ENCODE measurements around the gene SCAPER. TPM values are rescaled to one million over a fixed set of nuclear protein-coding genes. Genes with fewer than 3 reads are reported as not detected.

Gene SCAPER
- total RNA-seq, 1 experiment from 2014 or later = 15.3 TPM

GRCh38 chr15:76339305-76340197, 565.6 kb downstream of the SCAPER start:
- Histone ChIP-seq H3K4me1 (ENCODE audit: control insufficient read depth, insufficient read depth, low read length) (peaks cover 3% of the 10 kb centered on the region; the same call in 1 of the 2 replicates), H3K9me3 (ENCODE audit: control insufficient read depth, insufficient read depth, low read depth, low read length) (no peaks in the 10 kb centered on the region), H3K4me3 (ENCODE audit: low read depth in 2 of 2, low read length in 2 of 2) (peak overlapping the region; percentile 42 to 52), H3K27ac (ENCODE audit: low read length) (no peak overlapping the region), H3K36me3 (ENCODE audit: control insufficient read depth, insufficient read depth, low read length) (peaks cover 3% of the 10 kb centered on the region; the same call in 1 of the 2 replicates), H3K27me3 (ENCODE audit: control insufficient read depth, insufficient read depth, low read length) (peaks cover 8% of the 10 kb centered on the region)
- ATAC-seq = peak; percentile 29
- no TSS peak for BruUV-seq (replicated peaks)
- TF ChIP-seq TCF7L2 (IDR thresholded peaks at IDR 0.05; ENCODE audit: low read depth, low read length) = no peak
- no peak for TF ChIP-seq CTCF (IDR thresholded peaks at IDR 0.05)
- TF ChIP-seq REST (IDR thresholded peaks at IDR 0.05; ENCODE audit: insufficient read depth in 1 of 2, low read depth in 2 of 2, low read length in 1 of 2) = no peak
- TF ChIP-seq SIN3A (IDR thresholded peaks at IDR 0.05; ENCODE audit: borderline replicate concordance, insufficient read depth, low read depth, low read length) = no peak
- TF ChIP-seq POLR2AphosphoS5 (IDR thresholded peaks at IDR 0.05; ENCODE audit: low read depth, low read length) = no peak
- CTCF ChIA-PET = interaction anchor here (0.6 kb wide), 1 partner anchor 281 kb away, joined by 6 read pairs; no protein-coding TSS in a partner anchor
- in situ Hi-C loops (cut with HindIII; ENCODE audit: low pct_unique_long_range_greater_than_20kb, low sequenced_read_pairs) = no loop called here
- DNase-seq (ENCODE audit: low read depth, low spot score) = no peak
- intact Hi-C loops (cut with micrococcal nuclease; ENCODE audit: unreplicated experiment) = no loop called here
- POLR2A ChIA-PET = no interaction called here

- intact Hi-C loops (cut with micrococcal nuclease; ENCODE audit: unreplicated experiment) (no loop called here), in situ Hi-C loops (cut with HindIII; ENCODE audit: low pct_unique_long_range_greater_than_20kb, low sequenced_read_pairs) (no loop called here)
- Histone ChIP-seq H3K4me1 (ENCODE audit: control insufficient read depth, insufficient read depth, low read length) (peaks cover 3% of the 10 kb centered on the region; the same call in 1 of the 2 replicates), H3K36me3 (ENCODE audit: control insufficient read depth, insufficient read depth, low read length) (peaks cover 3% of the 10 kb centered on the region; the same call in 1 of the 2 replicates), H3K27ac (ENCODE audit: low read length) (no peak overlapping the region), H3K9me3 (ENCODE audit: control insufficient read depth, insufficient read depth, low read depth, low read length) (no peaks in the 10 kb centered on the region), H3K27me3 (ENCODE audit: control insufficient read depth, insufficient read depth, low read length) (no peaks in the 10 kb centered on the region; the same call in 1 of the 2 replicates), H3K4me3 (ENCODE audit: low read depth in 2 of 2, low read length in 2 of 2) (peak overlapping the region in 1 of 2 experiments; percentile 34; a peak in 1 of 4 replicates)
- ChIA-PET CTCF (no interaction called here), POLR2A (no interaction called here)
- DNase-seq (ENCODE audit: low read depth, low spot score) (no peak), ATAC-seq (no peak)
- no peak for TF ChIP-seq REST (IDR thresholded peaks at IDR 0.05; ENCODE audit: insufficient read depth in 1 of 2, low read depth in 2 of 2, low read length in 1 of 2)
- TF ChIP-seq SIN3A (IDR thresholded peaks at IDR 0.05; ENCODE audit: borderline replicate concordance, insufficient read depth, low read depth, low read length) = no peak
- no peak for TF ChIP-seq POLR2AphosphoS5 (IDR thresholded peaks at IDR 0.05; ENCODE audit: low read depth, low read length)
- no peak for TF ChIP-seq CTCF (IDR thresholded peaks at IDR 0.05)
- no peak for TF ChIP-seq TCF7L2 (IDR thresholded peaks at IDR 0.05; ENCODE audit: low read depth, low read length)
- BruUV-seq (replicated peaks) = no TSS peak
Measured at GRCh38 chr15:76338486-76339304, 566.4 kb downstream of the SCAPER start.
